OCI-LY7 (cell line): ENCODE measurements around the gene CERS3. TPM values are rescaled to one million over a fixed set of nuclear protein-coding genes. Genes with fewer than 3 reads are reported as not detected.

ENCODE experiments used
- BruUV-seq: library from RNA; stranded (reverse); fragments of 400-500 nt; replicated peaks from 2 replicates; lab custom pipeline; 2021; lab: Mats Ljungman, UMichigan
- CTCF ChIA-PET: fragments of 300-600 bp; sonication (Branson Sonifier 250); formaldehyde crosslinking; loops from one replicate; lab custom pipeline; 2022; ENCODE audit warnings: antibody characterized with exemption; ENCODE audit not compliant: unreplicated experiment; lab: Charles Lee
- POLR2A ChIA-PET: fragments of 300-600 bp; sonication (Branson Sonifier 250); formaldehyde crosslinking; loops from one replicate; lab custom pipeline; 2022; ENCODE audit warnings: antibody characterized with exemption; lab: Charles Lee
- DNase-seq: peaks from one replicate; pipeline ENCODE4 v3.0.0-alpha.2; 2015; ENCODE audit warnings: low spot score
- H2AFZ ChIP-seq: fragments of 200-600 bp; sonication (generic), shearing (Covaris generic); 2 replicates; pipeline ENCODE4 v1.6.1; 2014; ENCODE audit warnings: mild to moderate bottlenecking, antibody characterized with exemption, low read length, moderate library complexity
- H3K27ac ChIP-seq: fragments of 200-600 bp; sonication (generic); 2 replicates; pipeline ENCODE4 v1.5.1; 2014; ENCODE audit warnings: mixed run types, low read depth, mild to moderate bottlenecking, moderate library complexity, low read length, inconsistent platforms; ENCODE audit not compliant: poor library complexity, severe bottlenecking
- H3K36me3 ChIP-seq: fragments of 200-600 bp; sonication (generic); 2 replicates; pipeline ENCODE4 v1.6.1; 2014; ENCODE audit warnings: mild to moderate bottlenecking, antibody characterized with exemption, low read length, moderate library complexity, mixed read lengths; ENCODE audit not compliant: insufficient read depth
- H3K4me1 ChIP-seq: fragments of 200-600 bp; sonication (generic); 2 replicates; pipeline ENCODE4 v1.5.1; 2014; ENCODE audit warnings: mild to moderate bottlenecking, low read length; ENCODE audit not compliant: insufficient read depth, poor library complexity, severe bottlenecking
- H3K4me2 ChIP-seq: fragments of 200-600 bp; sonication (generic); 2 replicates; pipeline ENCODE4 v1.6.1; 2014; ENCODE audit warnings: mild to moderate bottlenecking, low read length
- H3K4me3 ChIP-seq: fragments of 200-600 bp; sonication (generic); 2 replicates; pipeline ENCODE4 v1.5.1; 2014; ENCODE audit warnings: mild to moderate bottlenecking, low read depth, low read length; ENCODE audit not compliant: poor library complexity, severe bottlenecking
- H3K79me2 ChIP-seq: fragments of 200-600 bp; sonication (generic); 2 replicates; pipeline ENCODE4 v1.6.1; 2016; ENCODE audit warnings: low read depth, mild to moderate bottlenecking, low read length, moderate library complexity, mixed read lengths; ENCODE audit not compliant: insufficient read depth
- H3K9me2 ChIP-seq: fragments of 200-600 bp; sonication (generic); 2 replicates; pipeline ENCODE4 v1.6.1; 2016; ENCODE audit warnings: mild to moderate bottlenecking, low read length, mixed read lengths; ENCODE audit not compliant: insufficient read depth
- H3K9me3 ChIP-seq: fragments of 200-600 bp; sonication (generic); 2 replicates; pipeline ENCODE4 v1.6.1; 2014; ENCODE audit warnings: mild to moderate bottlenecking, mixed run types, low read length, mixed read lengths
- H4K20me1 ChIP-seq: fragments of 200-600 bp; sonication (generic); 2 replicates; pipeline ENCODE4 v1.6.1; 2014; ENCODE audit warnings: mild to moderate bottlenecking, antibody characterized with exemption, low read length, moderate library complexity, mixed read lengths; ENCODE audit not compliant: insufficient read depth
- CTCF ChIP-seq: fragments of 200-600 bp; sonication (generic); conservative IDR thresholded peaks from 2 replicates; pipeline ENCODE4 v1.5.1; 2014; ENCODE audit warnings: mild to moderate bottlenecking, antibody characterized with exemption, low read length, moderate library complexity, mixed read lengths
- EZH2phosphoT487 ChIP-seq: fragments of 200-600 bp; sonication (generic); IDR thresholded peaks from 2 replicates; pipeline ENCODE4 v1.6.1; 2018; ENCODE audit warnings: low read depth, borderline replicate concordance, mild to moderate bottlenecking, mixed run types, antibody characterized with exemption, low read length, moderate library complexity, mixed read lengths
- intact Hi-C: fragments of 100-400 bp; cut with micrococcal nuclease; formaldehyde crosslinking; loops from one replicate; pipeline ENCODE4 v1.10.0; 2022; ENCODE audit not compliant: unreplicated experiment
- total RNA-seq, 2 experiments: library from RNA; depleted of rRNA in 1 of 2; stranded (reverse); fragments of >200 nt in 1 of 2; shearing (Covaris generic) in 1 of 2; gene quantifications; 2 replicates each; pipeline ENCODE4 v1.2.3, GENCODE V29; 2014 to 2022

The CERS3 gene
- total RNA-seq, 2 experiments from 2014 or later, result 0.88 TPM; not detected in 1

DNA sequence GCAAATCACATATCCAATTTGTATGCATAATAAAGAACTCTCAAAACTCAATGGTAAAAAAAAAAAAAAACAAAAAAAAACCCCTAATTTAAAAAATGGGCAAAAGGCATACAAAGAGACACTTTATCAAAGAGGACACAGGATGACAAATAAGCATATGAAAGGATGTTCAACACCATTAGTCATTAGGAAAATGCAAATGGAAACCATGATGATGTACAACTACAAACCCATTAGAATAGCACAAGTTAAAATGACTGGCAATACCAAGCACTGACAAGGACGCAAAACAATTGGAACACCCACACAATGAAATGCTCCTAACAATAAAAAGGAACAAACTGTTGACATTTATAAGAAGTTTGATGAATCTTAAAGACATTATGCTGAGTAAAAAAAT is 123.6 kb downstream of the CERS3 start:
- Histone ChIP-seq H3K4me2 (no peak overlapping the region), H3K4me3 (no peak overlapping the region), H2AFZ (no peak overlapping the region), H3K79me2 (no peaks in the 10 kb centered on the region), H3K9me2 (no peaks in the 10 kb centered on the region), H3K9me3 (no peaks in the 10 kb centered on the region), H3K36me3 (no peaks in the 10 kb centered on the region), H3K4me1 (no peaks in the 10 kb centered on the region), H3K27ac (no peak overlapping the region), H4K20me1 (no peaks in the 10 kb centered on the region)
- no peak for DNase-seq
- intact Hi-C loops, result no loop called here
- TF ChIP-seq EZH2phosphoT487 (no peak), CTCF (no peak)
- POLR2A ChIA-PET, result no interaction called here
- no TSS peak for BruUV-seq
- CTCF ChIA-PET, result no interaction called here

GRCh38 chr15:100400996-100401395 is 127.8 kb downstream of the CERS3 start:
- Histone ChIP-seq H3K27ac (no peak overlapping the region), H4K20me1 (no peaks in the 10 kb centered on the region), H3K36me3 (no peaks in the 10 kb centered on the region), H3K9me3 (no peaks in the 10 kb centered on the region), H3K9me2 (no peaks in the 10 kb centered on the region), H3K4me3 (no peak overlapping the region), H2AFZ (no peak overlapping the region), H3K4me1 (no peaks in the 10 kb centered on the region), H3K4me2 (no peak overlapping the region), H3K79me2 (no peaks in the 10 kb centered on the region)
- TF ChIP-seq EZH2phosphoT487 (no peak), CTCF (no peak)
- no peak for DNase-seq
- intact Hi-C loops, result no loop called here
- no TSS peak for BruUV-seq
- ChIA-PET POLR2A (no interaction called here), CTCF (no interaction called here)

DNA sequence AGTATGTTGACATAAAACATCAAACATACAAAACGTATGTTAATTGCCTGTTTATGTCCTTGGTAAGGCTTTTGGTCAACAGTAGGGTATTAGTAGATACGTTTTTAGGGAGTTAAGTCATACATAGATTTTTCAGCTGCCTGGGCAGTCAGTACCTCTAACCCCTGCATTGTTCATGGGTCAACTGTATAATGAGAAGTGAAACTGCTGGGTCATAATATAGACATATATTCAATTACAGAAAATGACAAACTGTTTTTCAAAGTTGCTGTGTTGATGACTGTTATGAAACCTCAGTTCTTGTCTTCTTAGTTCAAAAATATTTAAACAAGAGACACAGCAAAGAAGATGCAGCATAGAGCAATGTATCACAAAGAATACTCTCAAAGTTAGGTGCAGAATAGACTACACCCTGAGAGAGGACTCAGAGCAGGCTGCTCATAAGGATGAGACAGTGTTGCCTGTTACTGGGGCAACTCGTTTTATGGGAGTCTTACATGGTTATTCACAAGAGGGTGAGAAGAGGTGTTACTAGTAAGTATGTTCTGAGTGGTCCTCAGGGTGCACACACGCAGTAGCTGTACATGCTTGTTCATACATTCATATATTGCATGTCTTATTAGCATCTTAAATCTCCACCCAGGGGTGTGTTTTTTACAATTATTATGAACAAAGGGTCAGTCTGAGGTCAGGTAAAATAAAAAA is 133.9 kb downstream of the CERS3 start:
- H3K4me3 ChIP-seq, result no peak overlapping the region
- H3K9me2 ChIP-seq, result no peaks in the 10 kb centered on the region
- H3K27ac ChIP-seq, result no peak overlapping the region
- no peaks in the 10 kb centered on the region for H3K36me3 ChIP-seq
- ChIA-PET CTCF (no interaction called here), POLR2A (no interaction called here)
- no peaks in the 10 kb centered on the region for H3K79me2 ChIP-seq
- H2AFZ ChIP-seq, result no peak overlapping the region
- DNase-seq, result no peak
- H3K4me1 ChIP-seq, result no peaks in the 10 kb centered on the region
- H4K20me1 ChIP-seq, result no peaks in the 10 kb centered on the region
- intact Hi-C loops, result no loop called here
- no peak overlapping the region for H3K4me2 ChIP-seq
- TF ChIP-seq EZH2phosphoT487, result no peak
- no peak for TF ChIP-seq CTCF
- no TSS peak for BruUV-seq
- no peaks in the 10 kb centered on the region for H3K9me3 ChIP-seq
